Body of pancreas (tissue), 4 donors: ENCODE data around the gene SYAP1.

ENCODE experiments used
- POLR2A ChIP-seq, 3 donors: fragments of 450-650 bp; IDR thresholded peaks; one replicate each; pipeline ENCODE4 v1.6.1; 2016; ENCODE audit warnings: antibody characterized with exemption in 3 of 3, mild to moderate bottlenecking in 2 of 3
- TF ChIP-seq, protein P1 (sequence below), 7 experiments: fragments of 450-650 bp in 4 of 7; fragments of 200-600 bp in 3 of 7; sonication (generic) in 3 of 7; IDR thresholded peaks; one replicate each; pipeline ENCODE4 v1.5.1; 2016 to 2019; ENCODE audit warnings: antibody characterized with exemption in 7 of 7

DNA sequence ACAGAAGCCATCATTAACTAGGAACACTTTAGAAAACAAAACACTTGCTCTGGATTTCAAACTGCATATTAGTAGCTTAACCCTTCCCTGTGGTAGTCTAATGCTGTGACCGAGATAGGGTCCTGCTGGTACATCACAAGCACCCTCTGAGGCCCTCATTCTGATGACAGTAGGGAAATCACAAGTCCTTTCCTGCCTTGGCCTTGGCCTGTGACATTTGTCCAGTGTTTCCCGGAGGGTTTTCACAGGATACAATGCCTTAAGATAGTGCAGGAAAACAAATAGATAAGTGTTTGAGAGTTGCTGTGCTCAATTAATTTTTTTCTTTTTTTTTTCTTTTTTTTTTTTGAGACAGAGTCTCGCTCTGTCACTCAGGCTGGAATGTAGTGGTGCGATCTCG, 29.0 kb downstream of the SYAP1 start:
- TF ChIP-seq, protein P1, sequence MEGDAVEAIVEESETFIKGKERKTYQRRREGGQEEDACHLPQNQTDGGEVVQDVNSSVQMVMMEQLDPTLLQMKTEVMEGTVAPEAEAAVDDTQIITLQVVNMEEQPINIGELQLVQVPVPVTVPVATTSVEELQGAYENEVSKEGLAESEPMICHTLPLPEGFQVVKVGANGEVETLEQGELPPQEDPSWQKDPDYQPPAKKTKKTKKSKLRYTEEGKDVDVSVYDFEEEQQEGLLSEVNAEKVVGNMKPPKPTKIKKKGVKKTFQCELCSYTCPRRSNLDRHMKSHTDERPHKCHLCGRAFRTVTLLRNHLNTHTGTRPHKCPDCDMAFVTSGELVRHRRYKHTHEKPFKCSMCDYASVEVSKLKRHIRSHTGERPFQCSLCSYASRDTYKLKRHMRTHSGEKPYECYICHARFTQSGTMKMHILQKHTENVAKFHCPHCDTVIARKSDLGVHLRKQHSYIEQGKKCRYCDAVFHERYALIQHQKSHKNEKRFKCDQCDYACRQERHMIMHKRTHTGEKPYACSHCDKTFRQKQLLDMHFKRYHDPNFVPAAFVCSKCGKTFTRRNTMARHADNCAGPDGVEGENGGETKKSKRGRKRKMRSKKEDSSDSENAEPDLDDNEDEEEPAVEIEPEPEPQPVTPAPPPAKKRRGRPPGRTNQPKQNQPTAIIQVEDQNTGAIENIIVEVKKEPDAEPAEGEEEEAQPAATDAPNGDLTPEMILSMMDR (IDR thresholded peaks at IDR 0.05) = no peak
- TF ChIP-seq POLR2A (IDR thresholded peaks at IDR 0.05) = no peak
